Activated naive CD8-positive, alpha-beta T cell treated with anti-CD3 and anti-CD28 coated beads, Interleukin-2, amount 50 U/mL, for 16 hours (primary cell): ENCODE data around the gene LCE3A.

ENCODE experiments used
- DNase-seq: peaks from one replicate; pipeline ENCODE4 v3.0.0-alpha.2; 2020; ENCODE audit warnings: low read depth, low spot score

The LCE3A gene

GRCh38 chr1:152577168-152577567, 45.7 kb downstream of the LCE3A start:
- DNase-seq, result no peak
